ENCODE measurements around the gene PTX4. TPM values are rescaled to one million over a fixed set of nuclear protein-coding genes. Genes with fewer than 3 reads are reported as not detected.

Gene PTX4
- total and polyA plus RNA-seq, 3 donors from 2014 or later, result 1.3 to 3.4 (median 1.7) TPM

DNA sequence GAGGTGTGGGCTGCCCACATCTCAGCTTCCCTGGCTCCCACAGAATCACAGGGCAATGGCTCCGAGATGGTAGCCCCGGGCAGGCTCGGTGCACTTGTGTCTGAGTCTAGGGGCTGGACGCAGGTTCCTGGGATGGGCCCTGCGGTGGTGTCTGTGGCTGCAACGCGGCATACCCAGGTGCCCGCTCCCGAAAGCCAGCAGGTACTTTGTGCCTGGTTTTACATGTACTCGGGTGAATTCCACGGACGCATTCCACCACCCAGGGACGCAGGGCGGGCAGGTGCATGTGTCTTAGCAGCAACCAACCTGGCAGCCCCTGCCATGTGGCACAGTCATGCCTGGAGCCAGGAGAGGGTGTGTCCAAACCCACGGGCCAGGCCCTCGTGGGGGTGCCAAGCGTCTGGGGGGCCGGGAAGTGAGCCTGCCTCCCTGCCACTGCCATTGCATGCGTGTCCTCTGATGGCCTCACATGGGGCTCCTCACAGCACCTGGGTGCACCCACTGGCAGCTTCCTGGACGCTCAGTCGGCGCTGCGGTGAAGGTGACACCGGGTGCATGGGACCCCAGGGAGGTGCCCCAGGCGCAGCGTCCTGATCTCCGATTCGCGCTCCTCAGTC is 40.3 kb upstream of the PTX4 start:
- WGBS, 2 donors, result 79 to 87% methylated on average over 6 to 29 of the region's 29 CpGs
- no peak for DNase-seq
- TF ChIP-seq, protein P1, sequence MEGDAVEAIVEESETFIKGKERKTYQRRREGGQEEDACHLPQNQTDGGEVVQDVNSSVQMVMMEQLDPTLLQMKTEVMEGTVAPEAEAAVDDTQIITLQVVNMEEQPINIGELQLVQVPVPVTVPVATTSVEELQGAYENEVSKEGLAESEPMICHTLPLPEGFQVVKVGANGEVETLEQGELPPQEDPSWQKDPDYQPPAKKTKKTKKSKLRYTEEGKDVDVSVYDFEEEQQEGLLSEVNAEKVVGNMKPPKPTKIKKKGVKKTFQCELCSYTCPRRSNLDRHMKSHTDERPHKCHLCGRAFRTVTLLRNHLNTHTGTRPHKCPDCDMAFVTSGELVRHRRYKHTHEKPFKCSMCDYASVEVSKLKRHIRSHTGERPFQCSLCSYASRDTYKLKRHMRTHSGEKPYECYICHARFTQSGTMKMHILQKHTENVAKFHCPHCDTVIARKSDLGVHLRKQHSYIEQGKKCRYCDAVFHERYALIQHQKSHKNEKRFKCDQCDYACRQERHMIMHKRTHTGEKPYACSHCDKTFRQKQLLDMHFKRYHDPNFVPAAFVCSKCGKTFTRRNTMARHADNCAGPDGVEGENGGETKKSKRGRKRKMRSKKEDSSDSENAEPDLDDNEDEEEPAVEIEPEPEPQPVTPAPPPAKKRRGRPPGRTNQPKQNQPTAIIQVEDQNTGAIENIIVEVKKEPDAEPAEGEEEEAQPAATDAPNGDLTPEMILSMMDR (IDR thresholded peaks at IDR 0.05), result no peak
- TF ChIP-seq POLR2A (IDR thresholded peaks at IDR 0.05), result no peak
- no peaks in the 10 kb centered on the region for H3K9me3 ChIP-seq
- no peaks in the 10 kb centered on the region for H3K27me3 ChIP-seq
- intact Hi-C loops (cut with DNase I; ENCODE audit: low total_unique reads), result no loop called here
- H3K4me1 ChIP-seq, result peaks cover 58% of the 10 kb centered on the region
- peak overlapping the region in 1 of 2 donors; percentile 90 for H3K27ac ChIP-seq
- H3K36me3 ChIP-seq (ENCODE audit: low read depth, missing control alignments), result no peaks in the 10 kb centered on the region
- H3K4me3 ChIP-seq, result no peak overlapping the region

DNA sequence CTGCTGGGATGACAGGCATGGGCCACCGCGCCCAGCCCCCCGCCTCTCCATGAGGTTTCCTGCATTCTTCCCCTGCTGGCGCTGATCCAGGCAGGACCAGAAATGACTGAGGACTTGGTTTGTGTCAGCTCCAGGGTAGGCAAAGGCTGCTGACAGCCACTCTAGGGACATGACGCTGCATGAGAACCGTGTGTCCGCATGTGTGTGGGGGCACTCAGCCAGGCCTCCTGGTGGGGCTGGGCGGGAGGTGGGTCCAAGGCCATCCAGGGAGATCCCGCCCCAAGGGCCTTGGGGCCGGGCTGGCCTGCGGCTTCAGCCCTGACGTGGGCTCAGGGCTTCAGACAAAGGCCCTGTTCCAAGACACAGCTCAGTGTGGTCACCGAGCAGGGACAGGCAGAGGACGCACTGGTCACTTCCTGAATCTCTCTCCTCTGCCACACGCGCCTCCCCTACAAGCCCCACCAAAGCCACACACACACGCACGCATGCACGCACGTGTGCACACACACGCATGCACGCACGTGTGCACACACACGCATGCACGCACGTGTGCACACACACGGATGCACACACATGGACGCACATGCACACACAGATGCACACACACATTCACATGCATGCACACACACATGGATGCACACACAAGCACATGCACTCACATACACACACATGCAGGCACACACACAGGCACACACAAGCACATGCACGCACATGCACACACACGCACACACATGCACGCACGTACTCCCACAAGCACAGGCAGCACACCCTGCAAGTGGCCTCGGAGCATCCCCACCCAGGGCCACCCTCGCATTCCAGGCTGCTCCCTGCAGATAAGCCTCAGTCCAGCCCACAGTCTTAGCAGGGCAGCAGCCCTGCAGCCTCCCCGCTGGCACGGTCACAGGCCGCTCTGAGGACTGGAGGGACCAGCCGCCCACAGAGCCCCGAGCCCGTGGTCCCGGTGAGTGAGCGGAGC is 39.4 kb upstream of the PTX4 start:
- no peaks in the 10 kb centered on the region for H3K27me3 ChIP-seq
- no peaks in the 10 kb centered on the region for H3K36me3 ChIP-seq (ENCODE audit: low read depth, missing control alignments)
- TF ChIP-seq, protein P1 (IDR thresholded peaks at IDR 0.05), result no peak
- TF ChIP-seq POLR2A (IDR thresholded peaks at IDR 0.05), result no peak
- H3K4me1 ChIP-seq, result peaks cover 55% of the 10 kb centered on the region
- intact Hi-C loops (cut with DNase I; ENCODE audit: low total_unique reads), result no loop called here
- peak; percentile 68 for DNase-seq
- no peak overlapping the region for H3K4me3 ChIP-seq
- WGBS, 2 donors, result 31 to 39% methylated on average over 20 to 42 of the region's 42 CpGs
- peak overlapping the region in 1 of 2 donors; percentile 90 for H3K27ac ChIP-seq
- H3K9me3 ChIP-seq, result no peaks in the 10 kb centered on the region

DNA sequence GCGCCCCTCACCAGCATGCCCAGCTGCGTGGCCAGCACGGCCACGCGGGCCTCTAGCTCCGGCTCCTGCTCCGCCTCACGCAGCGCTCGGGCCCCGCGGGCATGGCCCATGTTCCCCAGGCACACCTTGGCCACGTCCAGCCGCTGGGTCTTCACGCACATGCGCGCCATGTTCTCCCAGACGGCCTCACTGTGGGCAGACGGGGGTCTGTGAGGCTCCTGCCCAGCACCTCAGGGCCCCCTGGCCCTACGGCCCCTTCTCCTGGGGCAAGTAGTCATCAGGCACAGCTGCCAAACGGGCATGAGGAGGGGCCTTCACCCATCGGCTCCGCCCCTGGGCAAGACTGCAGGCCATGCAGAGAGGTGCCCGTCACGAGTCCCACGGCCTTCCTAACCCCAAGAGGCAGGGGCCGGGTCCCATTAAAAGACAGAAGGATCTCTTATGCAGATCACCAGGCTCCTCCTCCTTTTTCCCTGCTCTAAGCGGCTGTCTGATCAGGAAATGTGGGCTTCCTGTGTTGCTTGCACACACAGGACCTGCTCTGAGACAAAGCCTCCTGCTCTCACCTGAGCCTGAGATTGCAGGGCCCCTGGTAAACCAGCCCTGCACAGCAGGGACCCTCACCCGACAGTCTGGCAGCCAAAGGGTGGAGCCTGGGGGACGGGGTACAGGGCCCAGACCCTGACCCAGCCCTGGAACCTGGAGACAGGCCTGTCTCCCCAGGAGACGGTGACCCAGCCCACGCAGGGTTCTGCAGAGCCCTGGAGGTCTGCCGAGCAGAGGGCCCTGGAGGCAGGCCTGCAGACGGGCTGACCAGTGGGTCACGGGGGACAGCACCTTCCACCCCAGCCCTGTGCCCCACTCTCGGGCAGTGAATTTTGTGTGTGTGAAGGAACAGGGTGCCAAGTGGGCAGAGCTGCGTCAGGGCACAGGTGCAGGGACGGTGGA is 38.1 kb upstream of the PTX4 start:
- intact Hi-C loops (cut with DNase I; ENCODE audit: low total_unique reads), result no loop called here
- peak overlapping the region in 1 of 2 donors; percentile 39 for H3K27ac ChIP-seq
- 85 to 87% methylated on average over 17 to 37 of the region's 38 CpGs for WGBS, 2 donors
- no peak for DNase-seq
- H3K36me3 ChIP-seq (ENCODE audit: low read depth, missing control alignments), result no peaks in the 10 kb centered on the region
- no peak overlapping the region for H3K4me3 ChIP-seq
- no peaks in the 10 kb centered on the region for H3K9me3 ChIP-seq
- TF ChIP-seq POLR2A (IDR thresholded peaks at IDR 0.05), result no peak
- TF ChIP-seq, protein P1 (IDR thresholded peaks at IDR 0.05), result no peak
- peaks cover 42% of the 10 kb centered on the region for H3K4me1 ChIP-seq
- no peaks in the 10 kb centered on the region for H3K27me3 ChIP-seq

DNA sequence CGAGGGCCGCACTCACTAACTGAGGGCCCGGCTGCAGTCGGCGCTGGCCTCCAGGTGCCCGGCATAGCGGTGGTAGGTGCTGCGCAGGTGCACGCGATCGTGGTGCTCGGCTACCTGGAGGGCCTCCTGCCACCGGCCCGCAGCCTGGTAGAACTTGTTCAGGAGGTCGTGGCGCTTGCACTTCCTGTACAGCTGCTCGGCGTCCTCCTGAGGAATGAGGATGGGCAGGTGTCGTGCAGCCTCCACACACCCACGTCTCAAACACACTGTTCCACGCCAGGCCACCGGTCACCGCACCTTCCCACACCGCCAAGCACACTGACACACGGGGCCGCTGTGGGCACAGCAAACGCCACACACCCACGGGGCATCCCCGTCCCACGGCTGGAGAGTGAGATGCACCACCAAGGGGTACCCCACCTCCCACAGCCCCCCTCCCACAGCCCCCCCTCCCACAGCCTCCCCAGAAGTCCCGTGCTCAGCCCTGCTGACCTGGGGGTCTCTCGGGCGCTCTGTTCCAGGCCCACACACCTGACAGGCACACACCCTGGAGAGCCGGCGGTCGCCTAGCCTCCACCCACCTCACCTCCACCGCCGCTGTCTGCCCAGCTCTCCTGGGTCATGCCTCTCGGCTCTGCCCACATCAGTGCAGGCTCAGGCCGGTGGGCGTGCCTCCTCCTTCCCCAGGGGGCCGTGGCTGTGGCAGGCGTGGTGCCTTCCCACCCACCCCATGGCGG is 37.3 kb upstream of the PTX4 start:
- TF ChIP-seq, protein P1 (IDR thresholded peaks at IDR 0.05), result no peak
- no peak for TF ChIP-seq POLR2A (IDR thresholded peaks at IDR 0.05)
- Histone ChIP-seq H3K4me1 (peaks cover 34% of the 10 kb centered on the region), H3K36me3 (ENCODE audit: low read depth, missing control alignments) (no peaks in the 10 kb centered on the region), H3K27ac (no peak overlapping the region), H3K4me3 (no peak overlapping the region), H3K27me3 (no peaks in the 10 kb centered on the region), H3K9me3 (no peaks in the 10 kb centered on the region)
- no peak for DNase-seq
- 94 to 97% methylated on average over 18 to 44 of the region's 44 CpGs for WGBS, 2 donors
- intact Hi-C loops (cut with DNase I; ENCODE audit: low total_unique reads), result no loop called here
